ENCODE data around the gene CCDC142.
"Not testable (repeated sequence)": the region's sequence is repeated elsewhere in the genome, so short reads cannot be mapped to it uniquely, and the experiment has no call there.

Gene CCDC142

DNA sequence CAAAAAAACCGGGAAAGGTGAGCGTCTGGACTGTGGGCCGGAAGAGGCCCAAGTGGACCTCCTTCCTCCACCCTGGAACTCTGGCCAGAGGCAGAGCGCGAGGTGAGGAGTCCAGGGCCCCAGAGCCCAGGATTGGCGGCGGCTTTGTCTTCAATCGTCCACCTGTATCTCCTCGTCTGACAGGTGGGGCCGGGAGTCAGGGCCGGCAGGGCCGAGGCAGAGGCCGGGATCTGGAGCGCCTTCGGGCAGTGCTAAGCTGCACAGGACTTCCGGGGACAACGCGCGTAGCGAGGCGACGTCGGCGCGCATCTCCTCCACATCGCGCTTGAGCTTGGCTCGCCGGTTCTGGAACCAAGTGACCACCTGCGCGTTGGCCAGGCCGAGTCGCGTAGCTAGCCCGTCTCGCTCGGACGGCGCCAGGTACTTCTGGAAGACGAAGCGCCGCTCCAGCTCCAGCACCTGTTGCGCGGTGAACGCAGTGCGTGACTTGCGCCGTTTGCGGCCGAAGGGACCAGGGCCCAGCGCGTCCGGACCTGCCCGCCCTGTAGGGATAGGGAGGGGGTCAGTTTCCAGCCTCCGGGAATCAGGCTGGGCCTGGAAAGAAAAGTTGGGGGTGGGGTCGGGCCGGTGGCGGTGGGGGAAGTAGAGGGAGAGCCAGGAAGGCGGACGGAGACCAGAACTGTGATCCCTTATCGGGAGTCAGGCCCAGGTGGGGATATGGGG lies 15.1 kb upstream of the CCDC142 start:
- Histone ChIP-seq H3K4me1 (ENCODE audit: control insufficient read depth, insufficient read depth, low read length, unreplicated experiment) (peaks cover 23% of the 10 kb centered on the region), H3K79me2 (ENCODE audit: control insufficient read depth, insufficient read depth, low read length, unreplicated experiment) (peaks cover 3% of the 10 kb centered on the region), H2AFZ (ENCODE audit: low read length, unreplicated experiment) (no peak overlapping the region), H3K4me3 (ENCODE audit: low read depth, low read length) (peak overlapping the region; percentile 81), H3K27me3 (ENCODE audit: insufficient read depth, low read length) (no peaks in the 10 kb centered on the region), H3K27ac (ENCODE audit: low read depth, low read length) (no peak overlapping the region), H3K36me3 (ENCODE audit: insufficient read depth, low read length) (no peaks in the 10 kb centered on the region)

DNA sequence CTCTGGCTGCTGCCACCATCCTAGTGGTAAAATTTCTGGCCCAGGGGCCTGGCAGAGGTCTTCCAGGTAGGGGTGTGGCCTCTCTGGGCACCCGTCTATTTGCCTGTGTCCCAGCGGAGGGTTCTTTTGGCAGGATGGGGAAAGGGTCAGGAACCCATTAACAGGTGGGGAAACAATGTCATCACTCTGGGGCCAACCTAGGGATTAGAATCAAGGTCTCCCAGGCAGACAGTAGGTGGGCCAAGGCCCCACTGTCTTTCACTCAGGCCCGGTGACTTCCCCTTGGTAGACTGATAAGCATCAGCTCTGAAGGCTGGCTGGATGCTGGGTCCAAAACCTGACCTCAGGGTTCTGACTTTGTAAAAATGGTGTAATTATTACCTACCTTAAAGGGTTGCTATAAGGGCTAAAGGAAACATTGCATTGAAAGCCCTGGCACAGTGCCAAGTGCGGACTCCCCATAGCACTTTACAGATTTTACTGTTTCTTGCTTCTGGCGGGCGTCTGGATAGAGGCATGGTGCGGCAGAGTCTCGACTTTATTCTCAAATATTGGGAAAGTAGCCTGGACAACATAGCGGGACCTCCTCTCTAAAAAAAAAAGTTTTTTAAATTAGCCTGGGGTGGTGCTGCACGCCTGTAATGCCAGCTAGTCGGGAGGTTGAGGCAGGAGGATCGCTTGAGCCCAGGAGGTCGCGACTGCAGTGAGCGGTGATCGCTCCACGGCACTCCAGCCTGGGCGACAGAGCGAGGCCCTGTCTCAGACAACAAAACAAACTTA lies 14.4 kb upstream of the CCDC142 start:
- Histone ChIP-seq H3K27me3 (ENCODE audit: insufficient read depth, low read length) (no peaks in the 10 kb centered on the region), H3K4me3 (ENCODE audit: low read depth, low read length) (no peak overlapping the region), H3K4me1 (ENCODE audit: control insufficient read depth, insufficient read depth, low read length, unreplicated experiment) (peaks cover 22% of the 10 kb centered on the region), H3K79me2 (ENCODE audit: control insufficient read depth, insufficient read depth, low read length, unreplicated experiment) (peaks cover under 1% of the 10 kb centered on the region), H3K36me3 (ENCODE audit: insufficient read depth, low read length) (peaks cover 4% of the 10 kb centered on the region; the same call in 1 of the 2 replicates), H3K27ac (ENCODE audit: low read depth, low read length) (no peak overlapping the region), H2AFZ (ENCODE audit: low read length, unreplicated experiment) (no peak overlapping the region)

DNA sequence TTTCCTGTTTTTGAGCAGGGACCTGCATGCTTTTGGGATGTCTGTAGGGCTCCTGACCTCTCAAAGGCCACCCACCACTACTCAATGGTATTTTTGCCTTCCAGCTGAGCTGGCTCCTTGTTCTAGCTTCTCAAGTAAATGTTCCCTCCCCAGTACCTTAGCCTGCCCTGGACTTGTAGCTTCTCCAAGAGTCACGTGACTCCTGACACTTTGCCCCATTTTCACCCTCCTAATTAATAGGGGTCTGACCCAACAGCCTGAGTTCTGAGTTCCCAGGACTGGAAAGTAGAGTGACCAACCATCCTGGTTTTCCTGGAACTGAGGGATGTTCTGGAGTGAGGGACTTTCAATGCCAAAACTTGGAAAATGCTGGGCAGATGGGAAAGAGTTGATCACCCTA lies 12.6 kb upstream of the CCDC142 start:
- H3K4me1 ChIP-seq (ENCODE audit: control insufficient read depth, insufficient read depth, low read length, unreplicated experiment) = peaks cover 17% of the 10 kb centered on the region
- H3K4me3 ChIP-seq (ENCODE audit: low read depth, low read length) = no peak overlapping the region
- H3K27me3 ChIP-seq (ENCODE audit: insufficient read depth, low read length) = no peaks in the 10 kb centered on the region
- no peaks in the 10 kb centered on the region for H3K79me2 ChIP-seq (ENCODE audit: control insufficient read depth, insufficient read depth, low read length, unreplicated experiment)
- H2AFZ ChIP-seq (ENCODE audit: low read length, unreplicated experiment) = no peak overlapping the region
- no peak overlapping the region for H3K27ac ChIP-seq (ENCODE audit: low read depth, low read length)
- peaks cover 14% of the 10 kb centered on the region; the same call in 1 of the 2 replicates for H3K36me3 ChIP-seq (ENCODE audit: insufficient read depth, low read length)

DNA sequence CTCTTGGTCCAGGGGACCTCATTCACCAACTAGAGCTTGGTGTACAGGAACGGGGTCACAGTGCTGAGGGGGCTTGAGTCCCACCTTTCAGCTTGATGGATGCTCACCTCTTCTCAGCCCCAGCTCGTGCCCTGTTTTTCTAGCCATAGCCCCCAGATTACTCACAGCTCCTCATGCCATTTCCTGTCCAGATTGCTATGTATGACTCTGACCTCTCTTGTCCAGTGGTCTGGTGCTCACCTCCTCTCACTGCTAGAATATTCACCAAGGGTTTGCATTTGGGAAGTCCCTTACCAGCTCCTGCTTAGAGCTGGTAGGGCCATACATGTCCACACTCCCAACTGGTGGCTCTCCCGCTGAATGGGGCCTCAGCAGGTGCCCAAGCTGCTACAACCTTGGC lies 10.7 kb upstream of the CCDC142 start:
- no peak overlapping the region for H3K4me3 ChIP-seq (ENCODE audit: low read depth, low read length)
- peaks cover 17% of the 10 kb centered on the region for H3K4me1 ChIP-seq (ENCODE audit: control insufficient read depth, insufficient read depth, low read length, unreplicated experiment)
- no peaks in the 10 kb centered on the region for H3K27me3 ChIP-seq (ENCODE audit: insufficient read depth, low read length)
- peaks cover 14% of the 10 kb centered on the region; the same call in 1 of the 2 replicates for H3K36me3 ChIP-seq (ENCODE audit: insufficient read depth, low read length)
- no peak overlapping the region for H3K27ac ChIP-seq (ENCODE audit: low read depth, low read length)
- no peak overlapping the region for H2AFZ ChIP-seq (ENCODE audit: low read length, unreplicated experiment)
- H3K79me2 ChIP-seq (ENCODE audit: control insufficient read depth, insufficient read depth, low read length, unreplicated experiment) = no peaks in the 10 kb centered on the region

DNA sequence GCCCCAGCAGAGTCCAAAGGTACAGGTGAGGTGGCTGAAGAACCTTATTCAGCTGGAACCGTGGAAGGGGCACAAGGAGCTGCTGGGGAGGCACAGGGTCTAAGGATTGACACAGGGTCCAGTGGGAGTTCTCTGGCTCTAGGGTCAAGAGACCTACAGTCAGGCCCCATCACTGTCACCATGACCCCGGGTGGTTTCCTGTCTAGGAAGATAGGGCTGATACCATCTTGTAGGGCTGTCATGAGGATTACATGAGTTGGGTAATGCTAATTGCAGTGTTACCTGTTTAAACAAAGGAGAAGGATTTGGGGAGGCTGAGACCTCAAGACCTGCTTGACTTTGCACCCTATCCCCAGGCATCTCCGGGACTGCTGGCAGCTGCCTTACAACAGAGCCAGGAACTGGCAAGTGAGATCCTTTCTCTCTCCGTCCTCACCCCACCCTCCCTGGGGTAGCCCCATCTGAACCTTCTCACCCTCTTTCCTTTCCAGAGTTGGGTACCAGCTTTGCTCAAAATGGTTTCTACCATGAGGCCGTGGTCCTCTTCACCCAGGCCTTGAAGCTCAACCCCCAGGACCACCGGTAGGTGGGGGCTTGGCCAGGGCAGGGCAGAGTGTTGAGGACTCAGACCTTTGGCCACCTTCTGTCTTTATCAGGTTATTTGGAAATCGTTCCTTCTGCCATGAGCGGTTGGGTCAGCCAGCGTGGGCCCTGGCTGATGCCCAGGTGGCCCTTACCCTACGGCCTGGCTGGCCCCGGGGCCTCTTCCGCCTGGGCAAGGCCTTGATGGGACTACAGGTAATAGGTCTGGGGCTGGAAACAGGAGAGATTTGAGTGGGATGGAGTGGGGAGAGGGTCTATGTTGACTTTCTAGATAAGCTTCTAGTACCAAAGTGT lies 9.1 kb upstream of the CCDC142 start:
- H2AFZ ChIP-seq (ENCODE audit: low read length, unreplicated experiment) = no peak overlapping the region
- H3K27ac ChIP-seq (ENCODE audit: low read depth, low read length) = no peak overlapping the region
- H3K79me2 ChIP-seq (ENCODE audit: control insufficient read depth, insufficient read depth, low read length, unreplicated experiment) = no peaks in the 10 kb centered on the region
- no peaks in the 10 kb centered on the region for H3K27me3 ChIP-seq (ENCODE audit: insufficient read depth, low read length)
- H3K36me3 ChIP-seq (ENCODE audit: insufficient read depth, low read length) = peaks cover 14% of the 10 kb centered on the region; the same call in 1 of the 2 replicates
- H3K4me3 ChIP-seq (ENCODE audit: low read depth, low read length) = no peak overlapping the region
- H3K4me1 ChIP-seq (ENCODE audit: control insufficient read depth, insufficient read depth, low read length, unreplicated experiment) = peaks cover 10% of the 10 kb centered on the region

DNA sequence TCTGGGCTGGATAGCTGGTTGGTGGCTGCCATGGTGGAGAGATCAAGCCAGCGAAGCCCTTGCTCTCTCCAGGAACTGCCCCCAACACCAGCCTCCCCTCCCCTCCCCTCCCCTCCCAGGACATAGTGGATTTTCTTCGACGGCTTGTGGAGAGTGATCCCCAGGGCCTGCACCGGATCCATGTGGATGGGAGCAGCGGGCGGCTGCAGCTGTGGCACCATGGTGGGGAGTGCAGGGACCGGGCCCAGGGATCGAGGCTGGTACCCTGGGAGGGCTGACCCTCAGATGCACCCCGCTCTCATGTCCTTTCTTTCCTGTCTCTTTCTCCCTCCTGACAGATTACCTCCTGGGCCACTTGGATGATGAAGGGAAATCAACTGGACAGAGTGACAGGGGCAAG lies 7.1 kb upstream of the CCDC142 start:
- peaks cover 10% of the 10 kb centered on the region for H3K4me1 ChIP-seq (ENCODE audit: control insufficient read depth, insufficient read depth, low read length, unreplicated experiment)
- no peak overlapping the region for H3K27ac ChIP-seq (ENCODE audit: low read depth, low read length)
- H3K27me3 ChIP-seq (ENCODE audit: insufficient read depth, low read length) = no peaks in the 10 kb centered on the region
- H3K79me2 ChIP-seq (ENCODE audit: control insufficient read depth, insufficient read depth, low read length, unreplicated experiment) = no peaks in the 10 kb centered on the region
- no peak overlapping the region for H2AFZ ChIP-seq (ENCODE audit: low read length, unreplicated experiment)
- H3K36me3 ChIP-seq (ENCODE audit: insufficient read depth, low read length) = peaks cover 14% of the 10 kb centered on the region; the same call in 1 of the 2 replicates
- no peak overlapping the region for H3K4me3 ChIP-seq (ENCODE audit: low read depth, low read length)

DNA sequence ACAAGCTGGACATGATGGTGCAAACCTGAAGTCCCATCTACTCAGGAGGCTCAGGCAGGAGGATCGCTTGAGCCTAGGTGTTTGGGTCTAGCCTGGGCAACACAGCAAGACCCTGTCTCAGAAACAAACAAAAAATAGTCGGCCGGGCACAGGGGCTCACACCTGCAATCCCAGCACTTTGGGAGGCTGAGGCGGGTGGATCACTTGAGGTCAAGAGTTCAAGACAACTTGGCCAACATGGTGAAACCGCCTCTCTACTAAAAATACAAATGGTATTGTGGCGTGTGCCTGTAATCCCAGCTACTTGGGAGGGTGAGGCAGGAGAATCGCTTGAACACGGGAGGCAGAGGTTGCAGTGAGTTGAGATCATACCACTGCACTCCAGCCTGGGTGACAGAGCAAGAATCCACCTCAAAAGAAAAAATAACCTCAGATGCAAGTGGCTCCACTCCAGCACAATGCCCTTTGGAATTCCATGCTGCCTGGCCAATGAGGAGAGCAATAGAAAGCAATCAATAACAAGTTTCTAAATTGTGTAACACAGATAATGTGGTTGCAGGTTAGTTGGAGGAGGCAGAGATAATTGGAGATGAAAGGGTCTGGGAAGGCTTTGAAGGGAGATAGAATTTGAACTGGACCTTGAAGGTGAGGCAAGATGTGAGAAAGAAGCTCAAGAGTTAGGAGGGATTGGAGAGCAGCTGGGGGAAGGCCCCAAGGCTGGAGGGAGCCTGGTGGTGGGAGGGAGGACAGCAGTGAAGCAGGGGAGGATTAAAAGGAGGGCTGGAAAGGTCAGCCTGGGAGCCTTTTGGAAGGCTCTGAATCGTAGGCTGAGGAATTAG lies 6.1 kb upstream of the CCDC142 start:
- H3K4me1 ChIP-seq (ENCODE audit: control insufficient read depth, insufficient read depth, low read length, unreplicated experiment) = peaks cover 11% of the 10 kb centered on the region
- H3K27ac ChIP-seq (ENCODE audit: low read depth, low read length) = no peak overlapping the region
- no peaks in the 10 kb centered on the region for H3K27me3 ChIP-seq (ENCODE audit: insufficient read depth, low read length)
- H2AFZ ChIP-seq (ENCODE audit: low read length, unreplicated experiment) = no peak overlapping the region
- H3K4me3 ChIP-seq (ENCODE audit: low read depth, low read length) = no peak overlapping the region
- peaks cover 6% of the 10 kb centered on the region for H3K79me2 ChIP-seq (ENCODE audit: control insufficient read depth, insufficient read depth, low read length, unreplicated experiment)
- peaks cover 14% of the 10 kb centered on the region; the same call in 1 of the 2 replicates for H3K36me3 ChIP-seq (ENCODE audit: insufficient read depth, low read length)

DNA sequence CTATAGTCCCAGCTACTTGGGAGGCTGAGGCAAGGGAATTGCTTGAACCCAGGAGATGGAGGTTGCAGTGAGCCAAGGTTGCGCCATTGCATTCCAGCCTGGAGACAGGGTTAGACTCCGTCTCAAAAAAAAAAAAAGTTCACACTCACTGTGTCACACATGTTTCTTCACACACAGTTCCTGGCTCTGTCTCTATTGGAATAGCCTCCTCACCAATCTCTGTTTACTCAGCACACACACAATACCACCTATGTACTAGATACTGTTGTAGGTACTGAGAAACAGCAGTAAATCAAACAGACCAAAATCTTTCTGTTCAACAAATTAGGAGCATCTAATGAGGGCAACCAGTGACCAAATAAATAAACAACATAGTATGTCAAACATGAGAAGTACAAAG lies 3.3 kb upstream of the CCDC142 start:
- H3K36me3 ChIP-seq (ENCODE audit: insufficient read depth, low read length) = no peaks in the 10 kb centered on the region
- H3K79me2 ChIP-seq (ENCODE audit: control insufficient read depth, insufficient read depth, low read length, unreplicated experiment) = peaks cover 25% of the 10 kb centered on the region
- no peak overlapping the region for H3K4me3 ChIP-seq (ENCODE audit: low read depth, low read length)
- H3K4me1 ChIP-seq (ENCODE audit: control insufficient read depth, insufficient read depth, low read length, unreplicated experiment) = peaks cover 5% of the 10 kb centered on the region
- H3K27me3 ChIP-seq (ENCODE audit: insufficient read depth, low read length) = no peaks in the 10 kb centered on the region
- no peak overlapping the region for H3K27ac ChIP-seq (ENCODE audit: low read depth, low read length)
- no peak overlapping the region for H2AFZ ChIP-seq (ENCODE audit: low read length, unreplicated experiment)

DNA sequence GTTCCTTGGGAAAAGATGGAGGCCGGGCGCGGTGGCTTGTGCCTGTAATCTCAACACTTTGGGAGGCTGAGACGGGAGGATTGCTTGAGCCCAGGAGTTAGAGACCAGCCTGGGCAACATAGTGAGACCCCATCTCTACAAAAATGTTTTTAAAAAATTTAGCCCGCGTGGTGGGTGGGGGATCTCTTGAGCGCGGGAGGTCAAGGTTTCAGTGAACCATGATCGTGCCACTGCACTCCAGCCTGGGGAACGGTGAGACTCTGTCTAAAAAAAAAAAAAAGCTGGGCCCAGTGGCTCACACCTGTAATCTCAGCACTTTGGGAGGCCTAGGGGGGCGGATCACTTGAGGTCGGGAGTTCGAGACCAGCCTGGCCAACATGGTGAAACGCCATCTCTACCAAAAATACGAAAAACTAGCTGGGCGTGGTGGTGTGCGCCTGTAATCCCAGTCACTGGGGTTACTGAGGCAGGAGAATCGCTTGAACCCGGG lies 922 bp upstream of the CCDC142 start:
- H3K27ac ChIP-seq (ENCODE audit: low read depth, low read length); H3K27me3 ChIP-seq (ENCODE audit: insufficient read depth, low read length); H3K36me3 ChIP-seq (ENCODE audit: insufficient read depth, low read length); H2AFZ ChIP-seq (ENCODE audit: low read length, unreplicated experiment): not testable (repeated sequence)
- Histone ChIP-seq H3K79me2 (ENCODE audit: control insufficient read depth, insufficient read depth, low read length, unreplicated experiment) (peaks cover 34% of the 10 kb centered on the region), H3K4me1 (ENCODE audit: control insufficient read depth, insufficient read depth, low read length, unreplicated experiment) (peaks cover 13% of the 10 kb centered on the region), H3K4me3 (ENCODE audit: low read depth, low read length) (peak overlapping the region; percentile 94)

All from ACC112 (cell line).